ENCODE data around the gene RRP36.
A peak's percentile ranks its signal among the peaks of the same experiment; 100 is the strongest.
"Not testable (repeated sequence)": the region's sequence is repeated elsewhere in the genome, so short reads cannot be mapped to it uniquely, and the experiment has no call there.

The RRP36 gene

DNA sequence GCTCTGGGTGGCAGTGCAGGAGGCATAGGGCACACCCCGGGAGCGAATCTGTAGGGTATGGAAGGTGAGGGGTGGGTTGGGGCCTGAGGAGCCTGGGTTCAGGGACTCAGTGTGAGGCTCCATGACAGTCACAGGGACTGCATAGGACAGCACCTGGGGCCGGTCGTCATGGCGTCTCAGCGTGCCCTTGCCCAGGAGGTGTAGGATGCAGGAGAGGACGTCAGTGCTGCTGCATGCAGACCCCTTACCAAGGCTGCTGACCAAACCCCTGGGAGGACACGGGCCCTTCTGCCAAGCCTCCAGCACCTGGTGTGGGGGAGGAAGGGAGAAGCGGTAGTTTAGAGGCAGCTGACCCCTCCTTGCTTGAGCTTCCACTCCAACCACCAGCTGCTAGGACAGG lies 16.3 kb downstream of the RRP36 start:
- DNase-seq (ENCODE audit: low read depth in 2 of 2): no peak

DNA sequence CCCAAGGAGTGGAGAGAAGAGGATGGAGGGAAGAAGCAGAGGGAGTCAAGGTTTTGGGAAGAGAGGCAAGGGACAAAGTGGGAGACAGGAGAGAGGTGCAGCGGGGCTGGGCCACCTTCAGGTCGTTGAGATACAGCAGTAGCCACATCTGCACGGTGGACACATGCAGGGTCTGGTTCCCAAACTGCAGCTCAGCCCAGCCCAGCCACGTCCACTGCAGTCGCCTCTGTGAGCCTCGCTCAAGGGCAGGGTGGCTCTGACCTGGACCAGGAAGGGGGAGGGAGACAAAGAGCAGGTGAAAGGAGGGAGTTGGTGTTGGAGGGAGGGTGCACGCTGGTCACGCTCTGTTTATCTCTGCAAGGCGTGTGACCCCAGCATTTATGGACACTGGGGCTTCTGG lies 17.3 kb downstream of the RRP36 start:
- DNase-seq (ENCODE audit: low read depth in 2 of 2): no peak

DNA sequence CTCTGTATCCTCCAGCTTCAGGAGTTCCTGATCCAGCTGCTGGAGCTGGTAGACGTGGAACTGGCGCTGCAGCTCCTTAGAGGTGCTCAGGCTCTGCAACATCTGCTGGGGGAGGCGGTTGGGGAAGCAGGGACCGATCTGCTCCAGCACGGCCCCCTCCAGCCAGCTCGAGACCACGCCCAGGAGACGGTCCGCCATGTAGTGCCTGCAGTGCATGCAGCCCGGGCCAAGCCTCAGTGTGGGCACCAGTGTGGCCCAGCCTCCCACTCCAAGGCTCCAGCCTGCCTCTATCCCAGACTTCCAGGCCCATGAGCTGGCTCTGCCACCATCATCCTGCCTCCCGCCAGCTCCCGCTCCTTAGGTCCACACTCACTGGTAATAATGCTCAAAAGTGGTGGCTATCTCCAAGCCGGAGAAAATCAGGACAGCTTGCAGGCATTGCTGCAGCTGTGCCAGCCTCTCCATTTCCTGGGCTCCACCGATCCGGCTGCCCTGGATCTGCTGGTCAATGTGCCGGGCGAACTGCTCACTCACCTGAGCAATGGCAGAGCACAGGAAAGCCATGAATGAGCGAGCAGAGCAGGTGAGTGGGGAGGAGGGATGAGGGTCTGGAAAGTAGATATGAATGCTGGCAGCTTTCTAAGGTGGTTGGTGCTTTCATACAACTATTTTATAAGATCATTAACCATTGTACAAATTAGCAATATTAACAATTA lies 19.3 kb downstream of the RRP36 start:
- DNase-seq (ENCODE audit: low read depth in 2 of 2): no peak

DNA sequence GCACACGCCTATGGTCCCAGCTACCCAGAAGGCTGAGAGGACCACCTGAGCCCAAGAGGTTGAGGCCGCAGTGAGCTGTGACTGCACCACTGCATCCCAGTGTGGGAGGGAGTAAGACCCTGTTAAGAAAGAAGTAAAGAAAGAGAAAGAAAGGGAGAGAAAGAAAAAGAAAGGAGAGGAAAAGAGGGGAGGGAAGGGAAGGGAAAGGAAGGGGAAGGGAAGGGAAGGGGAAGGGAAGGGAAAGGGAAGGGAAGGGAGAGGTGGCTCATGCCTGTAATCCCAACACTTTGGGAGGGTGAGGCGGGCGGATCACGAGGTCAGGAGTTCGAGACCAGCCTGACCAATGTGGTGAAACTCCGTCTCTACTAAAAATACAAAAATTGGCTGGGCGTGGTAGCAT lies 20.1 kb downstream of the RRP36 start:
- DNase-seq (ENCODE audit: low read depth in 2 of 2): not testable (repeated sequence)

DNA sequence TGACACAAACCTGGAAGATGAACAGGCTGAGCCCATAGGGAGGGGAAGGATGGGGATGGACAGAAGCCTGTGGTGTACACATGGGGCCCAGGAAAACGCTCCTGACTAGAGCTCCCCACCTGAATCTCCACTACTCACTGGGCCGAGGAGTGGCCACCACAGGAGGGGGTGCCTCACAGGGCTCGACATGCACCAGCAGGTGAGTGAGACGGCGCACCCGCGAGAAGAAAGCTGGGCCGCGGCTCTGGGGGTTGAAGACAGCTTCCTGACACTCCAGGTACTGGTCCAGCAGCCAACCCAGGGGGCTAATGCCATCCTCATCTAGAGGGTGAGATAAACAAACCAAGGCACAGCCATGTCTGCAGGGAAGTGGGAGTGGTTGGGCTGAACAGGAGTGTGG lies 21.9 kb downstream of the RRP36 start:
- DNase-seq (ENCODE audit: low read depth in 2 of 2): no peak

DNA sequence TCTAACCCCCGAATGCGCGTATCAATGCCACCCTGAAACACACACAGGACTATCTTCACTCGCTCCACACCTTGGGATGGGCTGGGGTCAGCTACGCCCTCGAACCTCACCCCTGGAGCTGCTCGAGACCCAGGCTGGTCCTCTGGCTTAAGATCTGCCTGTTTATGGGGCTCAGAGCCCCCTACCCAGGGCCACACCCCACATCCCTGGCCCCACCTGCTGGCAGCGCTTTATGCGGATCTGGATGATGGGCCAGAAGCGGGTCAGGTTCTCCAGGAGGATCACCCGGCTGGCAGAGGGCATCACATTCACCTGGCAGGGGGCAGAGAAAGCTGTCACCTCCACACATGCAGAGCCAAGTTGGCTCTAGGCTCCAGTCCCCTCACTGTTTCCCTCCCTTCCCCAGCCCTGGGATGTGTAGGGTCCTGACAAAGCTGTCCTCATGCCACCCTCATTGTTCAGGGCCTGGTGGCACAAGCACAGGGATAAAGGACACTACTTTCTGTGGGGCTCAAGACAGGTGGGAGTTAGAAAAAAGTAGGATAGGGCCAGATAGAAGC lies 24.0 kb downstream of the RRP36 start:
- DNase-seq (ENCODE audit: low read depth in 2 of 2): no peak

DNA sequence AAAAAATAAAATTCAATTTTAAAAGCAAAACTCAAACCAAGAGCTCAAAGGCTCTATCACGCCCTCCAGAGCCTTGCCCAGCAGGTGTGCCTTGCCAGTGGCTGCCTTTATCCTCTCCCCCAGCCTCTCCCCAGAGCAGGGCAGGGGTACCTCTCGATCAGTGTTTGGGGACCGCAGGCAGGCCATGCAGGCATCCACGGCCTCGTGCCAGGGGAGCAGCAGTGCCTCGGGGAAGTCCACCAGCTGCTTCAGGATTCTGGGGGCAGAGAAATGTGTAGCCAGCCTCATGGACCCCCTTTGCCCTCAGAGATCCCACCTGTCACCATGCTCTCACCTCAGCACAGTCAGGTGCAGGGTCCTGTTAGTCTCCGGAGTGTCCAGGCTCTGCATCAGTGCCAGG lies 26.6 kb downstream of the RRP36 start:
- no peak for DNase-seq (ENCODE audit: low read depth in 2 of 2)

DNA sequence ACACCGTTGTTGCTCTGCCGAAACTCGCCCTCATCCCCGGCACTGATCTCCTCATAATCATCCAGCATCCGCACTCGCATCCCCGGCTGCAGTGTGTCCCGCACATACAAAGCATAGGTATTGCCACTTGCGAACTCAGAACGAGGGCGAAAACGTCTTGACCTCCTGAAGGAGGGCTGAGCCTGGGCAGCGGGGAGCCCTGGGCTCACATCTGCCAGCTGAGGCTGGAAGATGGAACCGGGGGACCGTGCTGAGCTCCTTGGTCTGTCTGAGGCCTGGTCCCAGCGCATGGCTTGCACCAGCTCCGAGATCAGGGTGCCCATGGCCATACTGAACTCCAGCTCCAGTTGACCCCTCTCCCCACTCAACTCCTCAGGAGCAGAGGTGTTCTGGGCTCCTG lies 29.6 kb downstream of the RRP36 start:
- DNase-seq (ENCODE audit: low read depth in 2 of 2): no peak

DNA sequence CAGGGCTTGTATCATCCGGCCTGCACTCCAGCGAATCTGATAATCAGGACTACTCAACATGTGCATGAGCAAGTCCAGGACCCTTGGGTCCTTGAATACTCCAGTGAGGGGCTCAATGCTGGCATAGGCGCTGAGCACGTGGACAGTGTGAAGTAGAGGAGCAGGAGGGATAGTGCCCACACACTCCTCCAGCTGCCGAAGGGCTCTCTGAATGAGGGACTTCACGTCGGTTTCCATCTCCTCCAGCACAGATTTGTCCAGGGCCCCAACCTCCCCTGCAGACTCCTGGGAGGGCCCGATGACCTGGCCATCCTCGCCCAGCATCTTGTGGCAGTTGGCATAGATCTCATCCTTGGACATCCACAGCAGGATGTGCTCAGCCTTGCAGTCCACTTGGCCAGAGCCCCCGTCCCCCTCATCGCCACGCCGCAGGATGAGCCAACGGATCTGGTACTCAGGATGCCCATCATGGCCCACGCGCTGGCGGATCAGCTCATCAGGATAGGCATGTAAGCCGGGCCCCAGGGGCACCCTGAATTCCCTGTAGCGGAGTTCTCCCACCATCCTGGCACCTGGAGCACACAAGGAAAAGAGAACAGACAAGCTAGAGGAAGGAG lies 30.9 kb downstream of the RRP36 start:
- DNase-seq (ENCODE audit: low read depth in 2 of 2): no peak

DNA sequence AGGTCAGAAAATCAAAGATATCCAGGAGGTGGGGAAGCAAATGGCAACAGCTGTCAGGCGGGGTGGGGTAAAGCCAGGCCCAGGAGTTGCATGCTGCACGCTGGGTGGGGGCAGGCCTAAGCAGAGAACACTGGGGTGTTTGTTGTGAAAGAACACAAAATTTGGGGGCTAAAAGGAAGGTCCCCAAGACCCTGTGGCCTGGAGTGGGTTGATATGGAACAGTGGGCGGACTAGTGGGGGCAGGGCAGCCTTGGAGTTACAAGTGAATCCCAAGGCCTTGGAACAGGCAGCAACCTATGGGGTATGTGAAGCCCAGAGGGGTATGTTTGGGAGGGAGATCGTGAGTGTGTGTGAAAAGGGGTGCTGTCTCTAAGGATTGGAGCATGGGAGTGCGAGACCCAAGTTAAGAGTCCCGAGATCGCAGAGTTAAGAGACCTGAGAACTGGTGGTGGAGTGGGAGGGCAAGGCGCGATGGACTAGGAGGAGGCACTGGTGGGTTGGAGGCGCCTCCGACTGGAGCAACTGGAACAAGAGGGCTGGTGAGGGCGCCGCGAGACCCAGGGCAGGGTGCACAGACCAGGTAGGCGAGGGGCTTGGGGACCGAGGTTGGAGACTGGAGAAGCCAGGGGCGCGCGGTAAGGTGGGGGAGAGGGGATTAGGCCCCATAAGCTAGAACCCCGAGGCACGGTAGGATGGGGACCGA lies 31.6 kb downstream of the RRP36 start:
- DNase-seq (ENCODE audit: low read depth in 2 of 2): no peak

DNA sequence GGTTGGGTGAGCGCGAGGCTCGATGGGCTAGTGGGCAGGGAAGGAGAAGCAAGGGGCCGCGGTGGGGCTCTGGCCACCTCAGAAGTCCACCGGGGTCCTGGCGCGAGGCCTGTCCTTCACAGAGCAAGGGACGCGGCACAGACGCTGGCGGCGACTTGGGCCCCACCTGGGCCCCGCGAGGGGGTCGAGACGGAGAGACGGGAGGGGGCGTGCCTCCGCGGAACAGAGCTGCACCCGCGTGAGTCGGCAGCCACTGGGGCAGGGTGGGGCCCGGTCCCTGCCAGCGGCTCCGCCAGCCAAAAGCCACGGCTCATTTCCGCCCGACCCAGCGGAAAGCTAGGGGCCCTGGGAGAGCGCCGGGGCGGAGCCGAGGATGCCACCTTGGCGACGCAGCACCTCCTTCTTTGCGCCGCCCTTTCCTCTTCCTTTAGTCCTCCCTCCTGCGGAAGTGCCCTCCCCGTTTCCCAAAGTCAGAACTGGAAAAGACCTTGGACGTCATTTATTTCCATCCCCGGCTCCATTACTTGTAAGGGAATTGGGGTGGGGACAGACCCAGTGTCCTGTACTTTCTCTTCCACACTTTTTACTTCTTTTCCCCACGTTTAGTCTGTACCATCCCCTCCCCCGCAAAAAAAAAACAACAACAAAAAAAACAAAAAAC lies 32.3 kb downstream of the RRP36 start, which contains the start of gene CUL7:
TSS of gene CUL7 (minus strand) at position 307 of the 661 bp plus-strand sequence. CDS start 1,063 bp downstream, outside the sequence.
- DNase-seq (ENCODE audit: low read depth in 2 of 2): peak; percentile 71 to 76

DNA sequence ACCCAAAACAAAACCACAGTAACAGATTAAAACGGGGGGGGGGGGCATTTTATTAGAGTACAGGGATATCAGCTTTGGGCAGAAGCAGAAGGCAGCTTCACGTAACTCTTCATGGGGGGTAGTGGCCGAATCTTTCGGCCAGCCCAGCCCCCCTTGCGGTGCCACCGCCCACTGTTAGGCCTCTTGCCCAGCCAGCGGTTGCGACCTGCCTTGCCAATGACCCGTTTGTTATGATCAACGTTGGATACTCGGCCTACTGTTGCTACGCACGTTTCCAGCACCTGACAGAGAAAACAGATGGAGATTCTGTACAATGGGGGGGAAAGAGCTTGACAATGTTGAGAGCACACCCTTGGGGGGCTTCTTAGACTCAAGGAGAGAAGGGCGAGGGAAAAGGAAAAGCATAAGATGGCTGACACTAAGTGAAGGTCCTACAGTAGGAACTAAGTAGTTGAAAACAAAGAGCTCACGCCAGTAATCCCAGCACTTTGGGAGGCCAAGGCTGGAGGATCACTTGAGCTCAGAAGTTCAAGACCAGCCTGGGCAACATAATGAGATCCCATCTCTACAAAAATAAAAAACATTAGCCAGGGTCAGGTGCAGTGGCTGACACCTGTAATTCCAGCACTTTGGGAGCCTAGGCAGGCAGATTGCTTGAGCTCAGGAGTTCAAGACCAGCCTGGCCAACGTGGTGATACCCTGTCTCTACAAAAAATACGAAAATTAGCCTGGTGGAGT lies 33.0 kb downstream of the RRP36 start:
- DNase-seq (ENCODE audit: low read depth in 2 of 2): no peak

DNA sequence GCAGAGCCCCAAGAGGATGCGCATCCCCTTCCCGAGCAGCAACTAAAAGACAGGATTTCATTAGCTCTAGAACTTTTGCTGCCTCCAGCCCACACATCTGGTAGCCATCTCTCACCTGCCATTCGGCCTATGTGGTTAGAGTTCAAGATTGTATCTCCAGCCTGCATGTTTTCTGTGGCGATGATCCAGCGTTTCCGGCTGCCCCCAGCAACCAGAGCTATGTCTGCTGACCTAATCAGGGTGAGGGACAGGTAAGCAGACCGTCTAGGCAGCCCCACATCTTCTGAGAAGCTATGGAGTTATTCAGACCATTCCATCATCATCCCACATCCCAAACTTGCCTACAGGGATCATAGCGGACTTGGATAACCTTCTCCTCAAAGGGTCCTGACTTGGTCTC lies 34.5 kb downstream of the RRP36 start:
- DNase-seq (ENCODE audit: low read depth in 2 of 2): no peak

DNA sequence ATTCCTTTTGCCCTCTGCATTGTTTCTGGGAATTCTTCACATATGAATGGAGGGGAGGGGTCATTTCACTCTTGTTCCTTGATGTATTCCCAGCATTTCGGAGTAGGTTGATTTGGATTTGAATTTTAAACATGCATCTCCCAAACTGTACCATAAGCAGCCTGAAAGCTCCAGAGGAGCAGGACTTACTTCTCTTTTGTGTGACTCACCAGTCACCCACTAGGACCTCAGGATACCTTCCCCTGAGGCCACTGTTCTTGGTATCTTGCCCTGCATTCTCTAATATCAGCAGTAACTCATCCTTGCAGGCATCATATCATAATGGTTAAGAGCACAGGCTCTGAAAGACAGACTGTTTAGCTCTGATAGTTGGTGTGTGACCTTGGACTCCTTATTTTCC lies 37.1 kb downstream of the RRP36 start:
- no peak for DNase-seq (ENCODE audit: low read depth in 2 of 2)

DNA sequence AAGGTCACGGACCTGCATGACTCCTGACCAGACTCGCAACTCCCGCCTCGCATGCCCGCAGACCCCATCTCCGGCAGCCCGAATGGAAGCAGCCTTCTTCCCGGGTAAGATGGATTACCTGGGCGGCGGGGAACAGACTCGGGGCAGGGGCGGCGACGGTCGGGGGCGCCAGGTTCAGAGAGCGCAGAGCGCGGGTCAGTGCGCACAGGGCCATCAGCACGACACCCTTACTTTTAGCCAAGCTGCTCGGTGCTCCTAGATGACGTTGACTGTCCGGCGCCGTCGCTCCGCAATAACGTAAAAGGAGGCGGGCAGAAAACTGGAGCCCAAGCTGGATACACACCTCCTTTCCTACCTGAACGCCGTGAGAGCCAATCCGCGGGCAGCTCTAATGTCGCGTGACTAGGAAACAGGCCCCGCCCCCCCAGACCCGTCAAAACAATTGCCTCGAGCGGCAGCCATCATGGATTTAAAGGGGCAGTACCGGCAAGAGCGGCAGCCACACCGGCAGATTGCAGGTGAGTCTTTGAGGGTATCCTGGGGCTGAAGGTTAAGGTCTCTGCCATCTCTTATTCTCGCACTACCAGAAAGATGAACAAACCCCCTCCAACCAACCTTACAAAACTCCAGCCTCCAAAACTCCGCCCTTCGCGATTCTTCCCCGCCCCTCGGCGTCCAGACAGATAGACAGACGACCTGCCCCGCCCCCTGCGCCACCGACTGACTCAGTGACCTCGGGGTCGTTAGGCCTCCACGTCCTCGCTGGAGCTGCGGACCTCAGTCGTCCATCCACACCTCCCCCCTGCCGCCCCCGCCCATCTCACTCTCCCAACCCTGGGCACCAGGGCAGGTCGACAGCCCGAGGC lies 38.0 kb downstream of the RRP36 start, which contains the start of the genes KLC4 and MRPL2:
TSS of gene KLC4 (plus strand) at position 464 of the 866 bp plus-strand sequence. CDS start 1,705 bp downstream, outside the sequence.
TSS of gene MRPL2 (minus strand) at position 267 of the 866 bp plus-strand sequence. CDS start at position 214, 53 bp downstream.
- DNase-seq (ENCODE audit: low read depth in 2 of 2): peak; percentile 92 to 97

DNA sequence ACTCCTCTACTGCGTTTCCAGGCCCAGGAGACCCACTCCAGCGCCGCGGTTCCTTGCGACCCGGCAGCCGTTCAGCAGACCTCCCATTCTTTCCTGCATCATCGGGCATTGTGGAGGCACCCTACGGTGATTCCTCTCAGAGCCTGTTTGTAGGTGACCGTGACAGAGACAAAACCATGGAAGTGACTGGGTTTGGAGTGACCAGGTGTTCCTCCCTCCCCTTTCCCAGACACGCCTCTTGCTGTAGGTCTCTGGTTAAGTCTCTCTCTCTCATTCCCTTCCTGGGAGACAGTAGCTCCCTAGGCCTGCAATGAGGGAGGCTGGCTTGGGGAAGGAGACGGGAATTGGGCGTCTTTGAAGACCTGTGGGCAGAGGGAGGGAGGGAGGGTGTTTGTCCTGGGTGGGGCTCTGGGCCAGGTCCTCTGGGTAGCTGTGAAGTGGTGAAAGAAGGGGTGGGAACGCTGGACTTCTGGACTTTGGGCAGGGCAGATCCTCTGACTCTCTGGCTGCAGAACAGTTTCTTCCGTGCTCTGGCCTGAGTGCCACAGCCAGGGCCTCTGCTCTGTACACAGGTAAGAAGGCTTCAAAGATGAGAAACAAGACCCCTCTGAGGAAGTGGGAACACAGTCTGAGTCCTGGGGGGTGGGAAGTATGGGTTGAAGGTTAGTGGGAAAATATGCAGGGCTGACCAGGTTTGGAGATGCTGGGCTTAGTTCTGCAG lies 38.8 kb downstream of the RRP36 start:
- no peak for DNase-seq (ENCODE audit: low read depth in 2 of 2)

DNA sequence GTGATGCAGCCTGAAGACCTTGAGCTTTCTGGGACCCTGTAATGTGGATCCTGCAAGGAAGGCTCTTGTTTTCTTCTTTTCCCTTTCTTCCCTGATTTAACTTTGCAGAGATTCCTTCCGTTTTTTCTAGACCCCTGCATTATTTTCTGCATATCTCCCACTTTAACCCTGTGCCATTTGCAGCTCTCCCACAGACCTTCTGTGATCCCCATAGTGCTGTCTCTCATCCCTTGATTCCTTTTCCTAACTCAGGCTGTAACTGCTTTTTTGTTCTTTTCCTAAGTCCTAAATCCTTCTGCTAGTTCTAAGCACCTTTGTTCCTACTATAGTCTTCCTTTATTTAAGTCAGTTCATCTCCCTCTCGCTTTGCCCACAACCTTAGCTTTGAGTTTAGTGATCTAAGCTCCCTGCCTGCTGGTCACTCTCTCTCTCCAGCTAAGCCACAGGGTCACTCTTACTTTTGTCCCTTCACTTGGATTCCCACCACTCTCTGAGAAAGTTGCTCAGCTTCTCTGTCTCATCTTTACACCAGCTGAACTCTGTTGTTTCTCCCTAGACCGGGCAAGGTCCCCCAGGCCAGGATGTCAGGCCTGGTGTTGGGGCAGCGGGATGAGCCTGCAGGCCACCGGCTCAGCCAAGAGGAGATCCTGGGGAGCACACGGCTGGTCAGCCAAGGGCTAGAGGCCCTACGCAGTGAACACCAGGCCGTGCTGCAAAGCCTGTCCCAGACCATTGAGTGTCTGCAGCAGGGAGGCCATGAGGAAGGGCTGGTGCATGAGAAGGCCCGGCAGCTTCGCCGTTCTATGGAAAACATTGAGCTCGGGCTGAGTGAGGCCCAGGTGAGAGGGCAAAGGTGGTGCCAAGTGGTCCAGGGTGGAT lies 39.6 kb downstream of the RRP36 start:
- no peak for DNase-seq (ENCODE audit: low read depth in 2 of 2)

DNA sequence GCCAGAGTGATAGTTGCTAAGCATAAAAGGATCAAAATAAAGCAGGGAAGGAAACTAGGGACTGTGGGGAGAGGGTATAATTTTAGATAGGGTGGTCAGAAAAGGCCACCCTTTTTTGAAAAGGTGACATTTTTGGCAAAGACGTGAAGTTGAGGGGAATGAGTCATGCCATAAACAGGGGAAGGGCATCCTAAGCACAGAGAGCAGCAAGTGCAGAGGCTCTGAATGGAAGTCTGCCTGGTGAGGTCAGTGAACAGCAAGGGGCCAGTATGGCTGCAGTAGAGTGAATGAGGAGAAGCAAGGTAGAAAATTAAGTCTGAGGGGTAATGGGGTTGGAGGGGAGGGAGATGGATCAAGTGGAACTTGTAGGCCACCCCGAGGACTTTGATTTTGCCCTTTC lies 40.4 kb downstream of the RRP36 start:
- DNase-seq (ENCODE audit: low read depth in 2 of 2): no peak
